NOMO-1 treated with DMSO at 0.1 percent for 48 hours (cell line): ENCODE data around the gene AP3S1.
"Not testable (repeated sequence)": the region's sequence is repeated elsewhere in the genome, so short reads cannot be mapped to it uniquely, and the experiment has no call there.

Experiments used
- DNase-seq: peaks from one replicate; lab custom pipeline; 2025; ENCODE audit not compliant: unreplicated experiment; lab: John Stamatoyannopoulos, UW

AP3S1 gene

DNA sequence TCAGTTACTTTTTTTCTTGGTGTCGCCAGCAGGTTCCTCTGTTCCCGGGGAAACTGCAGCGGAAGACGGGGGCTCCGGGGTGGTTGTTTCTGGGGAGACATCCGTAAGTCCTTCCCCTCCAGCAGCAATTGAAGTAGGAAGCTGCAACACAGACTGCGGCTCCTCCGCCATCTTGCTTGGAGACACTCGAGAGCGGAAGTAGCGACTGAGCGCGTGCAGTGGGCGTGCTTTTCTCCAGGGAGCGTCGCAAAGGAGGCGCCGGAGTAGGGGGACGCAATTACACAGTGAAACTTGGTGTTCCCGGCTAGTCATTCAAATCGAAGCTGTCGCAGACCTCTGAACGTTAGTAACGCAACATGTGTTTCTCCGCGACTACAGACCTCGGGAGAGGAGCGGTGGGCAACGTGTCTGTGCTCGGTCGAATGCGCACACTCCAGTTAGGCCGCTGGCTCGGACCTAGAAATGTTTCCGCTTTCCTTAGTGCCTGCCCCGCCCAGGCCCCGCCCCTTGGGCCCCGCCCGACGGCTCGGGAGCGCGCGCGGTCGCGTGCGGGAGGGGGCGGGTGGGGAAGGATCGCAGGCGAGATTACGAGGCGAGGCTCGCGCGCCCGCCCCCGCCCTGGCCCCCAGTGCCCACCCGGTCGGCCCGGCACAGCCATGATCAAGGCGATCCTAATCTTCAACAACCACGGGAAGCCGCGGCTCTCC, at the start of gene AP3S1, which contains the start of gene ATG12:
AP3S1 (plus strand) TSS at position 554 of the 707 bp plus-strand sequence; CDS start at position 657, 103 bp downstream.
ATG12 (minus strand) TSS at position 184 of the 707 bp plus-strand sequence; CDS start at position 171, 13 bp downstream.
- peak; percentile 94 for DNase-seq

GRCh38 chr5:115795700-115796099, 46.0 kb upstream of the AP3S1 start:
- no peak for DNase-seq

DNA sequence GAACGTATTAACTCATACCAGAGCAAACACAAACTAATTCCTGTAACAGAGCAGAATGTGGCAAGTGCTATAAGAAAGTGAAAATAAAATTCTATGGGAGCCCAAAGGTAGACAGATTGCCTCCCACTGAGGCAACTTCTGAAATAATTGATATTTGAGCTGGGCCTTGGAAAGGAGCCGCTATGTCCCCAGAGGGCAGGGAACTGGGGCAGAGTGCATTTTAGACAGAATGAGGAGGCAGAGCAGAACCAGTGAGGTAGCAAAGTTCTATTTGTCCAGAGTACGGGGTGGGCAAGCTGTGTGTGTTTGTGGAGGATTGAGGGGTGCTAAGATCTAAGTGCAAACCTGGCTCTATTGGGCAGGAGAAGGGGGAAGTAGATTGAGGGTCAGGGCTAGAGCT, 45.1 kb upstream of the AP3S1 start:
- DNase-seq, result no peak

- DNase-seq, result no peak
Observed at GRCh38 chr5:115798252-115798651, 43.5 kb upstream of the AP3S1 start.

DNA sequence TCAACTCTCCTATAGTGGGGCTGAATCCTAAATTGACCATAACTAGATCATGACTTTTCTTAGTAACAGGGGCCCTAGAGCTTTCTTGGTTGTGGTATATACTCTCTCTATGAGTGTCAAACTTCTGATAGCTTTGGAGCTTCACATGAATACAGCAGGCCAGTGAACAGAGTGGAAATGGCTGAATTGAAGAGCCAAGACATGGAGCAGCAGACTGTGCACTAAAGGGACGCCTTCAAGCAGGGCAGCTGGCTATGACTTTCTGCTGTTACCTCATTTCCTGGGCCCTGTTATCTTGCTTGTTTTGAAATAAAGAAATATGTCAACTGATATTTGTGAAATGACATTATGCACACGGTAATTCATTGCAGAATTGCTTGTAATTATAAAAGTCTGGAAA, 41.6 kb upstream of the AP3S1 start:
- DNase-seq, result no peak

DNA sequence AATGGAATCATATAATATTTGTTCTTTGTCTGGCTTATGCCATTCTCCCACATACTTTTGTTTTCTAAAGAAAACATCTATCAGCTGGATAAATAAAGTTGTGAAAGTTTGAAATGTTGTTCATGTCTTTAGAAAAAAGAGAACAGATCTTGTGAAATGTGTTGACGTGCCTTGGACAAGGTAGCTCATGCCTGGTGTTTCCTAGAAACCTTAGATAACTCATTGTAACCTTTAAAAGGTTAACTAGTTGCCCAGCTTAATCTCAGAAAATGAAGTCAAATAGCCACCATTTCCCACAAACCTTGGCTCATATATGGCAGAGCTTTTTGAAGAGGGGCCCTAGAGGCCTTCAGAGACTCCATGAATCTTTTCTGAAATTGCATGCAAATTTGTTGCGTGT, 40.6 kb upstream of the AP3S1 start:
- DNase-seq, result no peak

- no peak for DNase-seq
Observed at GRCh38 chr5:115801984-115802383, 39.8 kb upstream of the AP3S1 start.

GRCh38 chr5:115806986-115807653, 34.6 kb upstream of the AP3S1 start:
- no peak for DNase-seq

GRCh38 chr5:115807654-115808052, 34.1 kb upstream of the AP3S1 start:
- DNase-seq, result no peak

GRCh38 chr5:115808066-115808465, 33.7 kb upstream of the AP3S1 start:
- not testable (repeated sequence) for DNase-seq

GRCh38 chr5:115809946-115810345, 31.8 kb upstream of the AP3S1 start:
- no peak for DNase-seq

DNA sequence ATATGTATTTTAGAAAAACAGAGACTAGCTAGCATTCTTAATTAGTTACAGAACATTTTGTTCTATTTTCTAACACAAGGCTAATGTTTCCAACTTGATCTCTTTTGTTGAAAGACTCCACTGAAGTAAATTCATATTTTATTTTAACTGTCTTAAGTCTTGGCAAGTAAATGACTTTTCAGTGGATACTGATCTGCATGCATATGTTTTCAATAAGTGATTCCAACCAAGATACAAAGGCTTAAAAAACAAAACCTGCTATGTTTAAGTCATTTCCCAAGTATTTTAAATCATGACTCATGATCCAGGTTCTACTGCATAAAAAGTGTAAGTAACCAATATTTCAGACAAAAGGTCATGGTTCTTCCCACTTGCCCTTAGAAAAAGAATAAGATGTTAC, 31.0 kb upstream of the AP3S1 start:
- no peak for DNase-seq

DNA sequence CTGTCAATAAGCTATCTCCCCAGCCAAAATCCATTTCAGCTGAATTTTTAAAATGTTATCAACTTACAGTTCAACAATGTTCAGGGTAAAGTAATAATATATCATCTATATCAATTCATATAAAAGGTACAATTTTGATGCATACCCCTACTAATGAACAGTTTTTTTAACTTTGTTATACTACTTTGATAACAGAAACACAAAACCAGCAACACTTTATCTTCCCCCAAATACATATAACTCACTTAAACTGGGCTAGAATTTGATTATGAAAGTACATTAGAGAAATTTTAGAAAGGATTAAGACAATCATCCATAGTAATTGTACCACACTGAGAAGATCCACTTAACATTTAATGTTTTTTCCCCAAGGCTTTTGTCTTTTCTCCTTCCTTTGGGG, 30.3 kb upstream of the AP3S1 start:
- DNase-seq, result no peak

DNA sequence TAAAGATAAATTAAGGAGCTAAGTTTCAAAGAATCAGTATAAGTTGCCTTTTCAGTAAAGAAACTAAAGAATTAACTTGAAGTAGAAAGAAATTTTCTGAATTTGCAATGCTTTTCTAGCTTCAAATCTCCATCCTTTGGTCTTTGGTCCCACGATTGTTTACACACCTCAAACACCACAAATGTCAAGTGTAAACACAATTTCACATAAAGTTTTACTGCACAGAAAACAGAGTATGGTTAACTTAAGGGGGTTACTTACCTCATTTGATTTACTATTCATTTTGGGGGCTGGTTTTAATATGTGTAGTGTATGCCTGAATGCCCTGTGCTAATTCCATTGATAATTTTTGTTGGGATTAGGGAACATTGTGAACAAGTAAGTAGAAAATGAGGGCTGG, 29.4 kb upstream of the AP3S1 start:
- no peak for DNase-seq

DNA sequence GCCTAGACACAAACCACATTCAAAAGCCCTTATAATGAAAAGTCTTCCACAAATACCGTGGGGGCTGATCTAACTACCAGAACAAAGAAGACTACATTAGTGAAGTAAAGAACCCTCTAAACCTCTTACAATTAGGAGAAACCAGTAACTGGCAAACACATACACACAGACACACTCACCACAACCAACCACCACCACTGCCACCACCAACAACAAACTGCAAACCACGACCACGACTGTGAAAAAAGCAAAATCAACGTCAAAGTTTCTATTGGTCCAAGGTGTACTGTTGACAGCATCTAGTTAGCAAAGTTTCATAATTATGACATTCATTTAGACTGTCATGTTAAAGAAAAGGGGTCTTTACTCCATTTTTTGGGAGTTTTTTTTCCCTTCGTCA, 28.0 kb upstream of the AP3S1 start:
- DNase-seq, result no peak

- no peak for DNase-seq
Observed at GRCh38 chr5:115815006-115815692, 26.6 kb upstream of the AP3S1 start.

DNA sequence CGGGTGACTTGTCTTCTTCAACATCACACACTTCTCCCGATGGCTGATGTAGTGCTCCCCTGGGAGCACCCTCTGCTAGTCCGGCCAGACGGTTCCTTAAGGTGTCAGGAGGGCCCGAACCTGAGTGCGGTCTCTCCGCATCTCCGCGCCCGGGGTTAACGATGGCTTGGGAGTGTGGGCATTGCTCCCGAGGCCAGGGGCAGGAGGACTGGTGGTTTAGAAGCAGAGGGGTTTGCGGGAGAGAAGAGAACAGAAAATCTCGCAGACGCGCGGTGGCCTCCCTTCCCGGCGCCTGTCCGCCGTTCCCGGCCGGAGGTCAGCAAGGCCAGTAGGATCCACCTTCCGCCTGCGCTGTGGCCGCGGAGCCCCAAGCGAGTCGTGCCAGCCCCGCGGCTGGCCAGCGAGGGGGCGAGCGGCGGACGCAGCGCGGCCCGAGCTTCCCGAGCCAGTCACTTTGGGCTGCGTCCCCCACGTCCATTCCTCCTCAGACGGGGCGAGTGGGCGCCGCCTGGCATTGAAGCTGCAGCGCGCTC, 26.0 kb upstream of the AP3S1 start:
- no peak for DNase-seq

DNA sequence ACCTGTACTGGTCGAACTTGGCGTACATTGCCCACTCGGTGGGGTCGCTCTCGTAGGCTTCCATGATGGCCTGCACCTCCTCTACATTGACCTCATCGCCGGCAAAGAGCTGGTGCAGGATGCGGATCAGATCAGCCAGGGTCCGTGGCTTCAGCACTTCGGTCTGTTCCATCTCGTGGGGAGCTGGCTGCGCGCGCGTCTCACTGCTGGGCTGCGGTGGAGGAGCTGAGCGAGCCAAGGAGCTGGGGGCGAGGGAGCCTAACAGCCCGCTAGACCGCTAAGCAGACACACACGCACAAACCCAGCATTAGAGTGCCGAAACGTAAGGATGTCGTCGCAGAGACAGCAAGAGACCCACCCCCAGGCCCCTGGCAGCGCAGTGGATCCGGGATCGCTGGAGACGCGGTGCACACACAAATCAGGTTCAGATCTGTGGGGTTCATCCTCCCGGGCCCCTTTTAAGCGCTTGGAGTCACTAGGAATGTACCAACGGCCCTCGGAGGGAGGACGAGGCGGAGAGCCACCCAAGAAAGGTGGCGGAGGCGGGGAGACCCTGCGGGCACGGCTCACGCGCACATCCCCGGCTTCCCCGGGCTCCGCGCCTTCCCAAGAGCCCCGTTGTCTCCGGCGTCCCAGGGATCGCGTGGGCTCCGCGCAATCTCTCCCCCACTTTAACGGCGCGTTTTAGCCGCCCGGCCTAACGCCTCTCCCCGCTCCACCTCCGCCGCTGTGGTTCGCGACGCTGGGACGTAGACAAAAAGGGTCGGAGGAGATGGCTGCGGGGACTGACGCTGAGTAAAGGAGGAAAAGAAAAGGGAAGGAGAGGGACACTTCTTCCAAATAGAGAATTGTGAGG, 25.3 kb upstream of the AP3S1 start, which contains the start of gene CDO1:
CDO1 (minus strand) TSS at position 434 of the 856 bp plus-strand sequence; CDS start at position 172, 262 bp downstream.
- DNase-seq, result no peak

DNA sequence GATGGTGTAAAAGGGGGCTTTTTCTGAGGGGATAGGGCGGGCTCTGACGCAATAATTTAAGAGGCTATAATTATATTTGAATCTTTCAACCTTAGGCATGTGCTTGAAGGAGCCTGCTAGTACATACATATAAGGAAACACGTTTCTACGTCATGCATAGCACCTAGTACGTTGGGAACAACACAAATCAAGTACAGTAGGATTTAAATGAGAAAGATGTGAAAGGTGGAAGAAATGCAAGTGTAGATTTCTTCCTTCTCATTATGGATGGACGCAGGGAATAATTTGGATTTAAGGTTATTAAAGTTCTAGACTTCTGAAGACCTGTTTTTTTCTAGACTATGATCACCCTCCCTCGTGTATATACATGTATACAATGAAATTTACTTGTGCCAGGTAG, 24.3 kb upstream of the AP3S1 start:
- no peak for DNase-seq

DNA sequence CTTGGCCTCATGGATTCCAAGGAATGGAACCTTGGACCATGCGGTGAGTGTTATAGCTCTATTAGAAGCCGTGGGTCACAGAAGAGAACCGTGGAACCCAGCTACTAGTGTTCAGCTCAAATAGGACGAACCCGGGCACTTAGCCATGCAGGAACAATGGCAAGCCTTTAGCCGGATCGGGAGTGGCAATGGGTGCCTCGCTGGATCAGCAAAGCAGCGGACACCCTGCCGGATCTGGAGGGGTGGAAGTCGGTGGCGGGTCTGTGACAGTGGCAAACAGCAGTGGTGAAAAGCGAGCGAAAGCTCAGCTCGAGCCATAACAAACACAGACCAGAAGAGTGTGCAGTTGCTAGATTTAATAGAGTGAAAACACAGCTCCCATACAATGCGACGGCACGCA, 22.9 kb upstream of the AP3S1 start:
- no peak for DNase-seq

DNA sequence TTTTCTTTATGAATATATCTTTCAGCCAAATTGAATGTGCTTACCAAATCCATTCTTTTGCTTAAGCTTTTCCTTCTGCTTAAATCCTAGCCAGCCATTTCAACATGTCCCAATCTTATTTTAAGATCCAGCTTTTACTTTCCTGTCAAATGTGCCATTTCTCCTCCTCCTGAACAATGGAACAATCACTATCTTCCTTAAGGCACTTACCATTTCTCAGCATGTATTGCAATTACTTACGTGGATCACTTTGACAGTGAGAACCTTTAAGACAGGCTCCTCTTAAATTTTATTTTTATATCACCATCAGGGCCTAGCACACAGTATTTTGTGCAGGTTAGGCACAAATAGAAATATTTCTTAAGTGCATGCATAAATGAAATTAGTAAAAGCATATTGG, 20.9 kb upstream of the AP3S1 start:
- DNase-seq, result no peak
